ENCODE measurements around the gene SPPL3.

- TF ChIP-seq CTCF (IDR thresholded peaks at IDR 0.05) (no peak), POLR2A (IDR thresholded peaks at IDR 0.05) (no peak)
Measured at GRCh38 chr12:120724720-120725119, 179.4 kb downstream of the SPPL3 start.
